ENCODE data around the gene SMARCA2. TPM values are rescaled to one million over a fixed set of nuclear protein-coding genes. Genes with fewer than 3 reads are reported as not detected.

SMARCA2 gene
- total RNA-seq, 1 donor: 84.0 TPM

DNA sequence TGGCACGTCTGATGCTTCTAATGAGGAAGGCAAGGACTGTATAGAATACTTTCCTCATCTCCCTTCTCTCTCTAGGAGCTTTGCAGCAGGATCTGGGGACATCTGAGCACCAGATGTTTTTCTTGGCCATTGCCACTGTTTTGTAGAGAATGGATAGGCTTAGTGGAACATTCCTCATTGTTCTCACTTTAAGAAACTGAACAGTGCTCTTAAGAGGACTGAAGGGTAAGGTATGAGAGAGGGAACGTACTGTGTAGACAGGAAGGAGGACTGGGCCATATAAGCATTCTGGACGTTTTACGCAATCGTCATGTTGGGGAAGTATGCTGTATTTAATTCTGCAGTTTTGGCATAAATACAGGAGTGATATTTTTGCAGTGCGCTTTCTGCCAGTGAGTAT is 70.6 kb downstream of the SMARCA2 start:
- peak; percentile 79 for DNase-seq (ENCODE audit: low read depth)

DNA sequence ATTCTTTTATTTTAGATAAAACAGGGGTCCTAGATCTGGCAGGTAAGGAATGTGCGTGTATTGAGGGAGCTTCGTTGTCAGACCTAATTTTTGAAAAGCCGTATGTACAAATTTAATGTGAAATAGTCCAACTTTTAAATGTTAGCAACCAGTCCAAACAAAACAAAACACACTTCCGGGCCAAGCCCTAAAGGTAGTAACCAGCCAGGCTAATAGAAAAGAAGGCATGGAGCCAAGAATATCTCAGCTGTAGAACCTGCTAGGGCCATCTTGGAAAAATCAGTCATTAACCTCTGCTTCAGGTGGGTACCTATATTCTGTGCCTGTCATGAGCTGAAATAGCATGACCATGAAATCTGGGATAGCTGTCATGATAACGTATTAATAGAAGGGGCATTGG is 71.0 kb downstream of the SMARCA2 start:
- no peak overlapping the region for H3K4me3 ChIP-seq (ENCODE audit: low read depth, low read length)
- DNase-seq (ENCODE audit: low read depth): no peak
- TF ChIP-seq, protein P1, sequence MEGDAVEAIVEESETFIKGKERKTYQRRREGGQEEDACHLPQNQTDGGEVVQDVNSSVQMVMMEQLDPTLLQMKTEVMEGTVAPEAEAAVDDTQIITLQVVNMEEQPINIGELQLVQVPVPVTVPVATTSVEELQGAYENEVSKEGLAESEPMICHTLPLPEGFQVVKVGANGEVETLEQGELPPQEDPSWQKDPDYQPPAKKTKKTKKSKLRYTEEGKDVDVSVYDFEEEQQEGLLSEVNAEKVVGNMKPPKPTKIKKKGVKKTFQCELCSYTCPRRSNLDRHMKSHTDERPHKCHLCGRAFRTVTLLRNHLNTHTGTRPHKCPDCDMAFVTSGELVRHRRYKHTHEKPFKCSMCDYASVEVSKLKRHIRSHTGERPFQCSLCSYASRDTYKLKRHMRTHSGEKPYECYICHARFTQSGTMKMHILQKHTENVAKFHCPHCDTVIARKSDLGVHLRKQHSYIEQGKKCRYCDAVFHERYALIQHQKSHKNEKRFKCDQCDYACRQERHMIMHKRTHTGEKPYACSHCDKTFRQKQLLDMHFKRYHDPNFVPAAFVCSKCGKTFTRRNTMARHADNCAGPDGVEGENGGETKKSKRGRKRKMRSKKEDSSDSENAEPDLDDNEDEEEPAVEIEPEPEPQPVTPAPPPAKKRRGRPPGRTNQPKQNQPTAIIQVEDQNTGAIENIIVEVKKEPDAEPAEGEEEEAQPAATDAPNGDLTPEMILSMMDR (IDR thresholded peaks at IDR 0.05; ENCODE audit: insufficient read depth, low read length): no peak

More for the DNA sequence above, 70.6 kb downstream of the SMARCA2 start:
- TF ChIP-seq, protein P1 (IDR thresholded peaks at IDR 0.05; ENCODE audit: insufficient read depth, low read length): no peak
- no peak overlapping the region for H3K4me3 ChIP-seq (ENCODE audit: low read depth, low read length)

DNA sequence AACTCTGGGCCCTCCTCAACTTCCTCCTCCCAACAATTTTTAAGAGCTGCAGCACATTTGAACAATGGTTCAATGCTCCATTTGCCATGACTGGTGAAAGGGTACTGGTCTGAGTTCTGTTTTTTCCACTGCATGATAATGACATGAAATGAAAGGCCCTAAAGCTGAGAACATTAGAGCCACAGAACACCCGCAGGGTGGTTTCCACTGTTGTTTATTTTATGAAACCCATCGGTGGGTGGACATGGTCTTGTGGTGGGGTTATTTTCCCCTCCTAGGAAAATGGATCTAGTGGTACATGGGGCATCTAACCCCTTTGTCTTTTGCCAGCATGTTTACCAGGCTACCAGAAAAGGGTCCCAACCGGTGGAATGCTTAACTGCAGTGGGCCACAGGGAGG is 71.8 kb downstream of the SMARCA2 start:
- TF ChIP-seq, protein P1 (IDR thresholded peaks at IDR 0.05; ENCODE audit: insufficient read depth, low read length): no peak
- no peak overlapping the region for H3K4me3 ChIP-seq (ENCODE audit: low read depth, low read length)
- DNase-seq (ENCODE audit: low read depth): no peak

DNA sequence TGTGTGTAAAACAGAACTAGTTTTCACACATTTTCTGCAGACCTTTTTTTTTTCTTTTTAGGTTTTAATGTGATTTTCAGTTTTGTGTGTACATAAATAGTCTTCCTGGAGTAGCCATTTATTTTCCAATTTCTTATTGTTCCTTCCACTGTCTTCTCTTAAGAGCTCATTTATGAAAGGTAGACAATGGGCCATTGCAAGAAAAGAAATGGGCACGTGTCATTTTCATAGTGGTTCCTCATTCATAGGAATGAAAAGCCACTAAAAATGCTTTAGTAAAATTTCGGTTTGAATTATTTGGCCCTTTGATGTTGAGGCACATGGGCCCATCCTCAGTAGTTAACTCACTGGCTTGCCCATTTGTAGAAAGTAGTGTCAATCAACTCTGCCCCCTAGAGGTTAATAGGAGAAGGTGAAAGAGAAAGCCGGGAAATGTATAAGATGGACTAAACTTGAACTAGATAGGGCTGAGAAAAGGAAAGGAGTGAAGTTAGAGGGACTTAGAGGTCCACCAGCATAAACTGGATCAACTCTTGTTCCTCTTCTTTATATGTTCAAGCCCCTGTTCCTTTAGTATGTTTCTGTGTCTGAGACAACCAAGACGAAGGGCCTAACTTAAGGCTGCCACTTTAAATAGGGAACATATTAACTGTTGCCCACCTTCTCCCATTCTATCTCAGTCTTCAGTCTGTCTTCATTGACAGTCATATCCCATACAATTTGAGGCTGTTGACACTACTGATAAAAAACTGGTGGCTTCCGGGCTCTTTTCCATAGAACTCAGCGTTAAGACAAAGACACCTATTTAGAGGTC is 72.6 kb downstream of the SMARCA2 start:
- DNase-seq (ENCODE audit: low read depth): peak; percentile 59
- TF ChIP-seq, protein P1 (IDR thresholded peaks at IDR 0.05; ENCODE audit: insufficient read depth, low read length): peak; percentile 72
- H3K4me3 ChIP-seq (ENCODE audit: low read depth, low read length): no peak overlapping the region

DNA sequence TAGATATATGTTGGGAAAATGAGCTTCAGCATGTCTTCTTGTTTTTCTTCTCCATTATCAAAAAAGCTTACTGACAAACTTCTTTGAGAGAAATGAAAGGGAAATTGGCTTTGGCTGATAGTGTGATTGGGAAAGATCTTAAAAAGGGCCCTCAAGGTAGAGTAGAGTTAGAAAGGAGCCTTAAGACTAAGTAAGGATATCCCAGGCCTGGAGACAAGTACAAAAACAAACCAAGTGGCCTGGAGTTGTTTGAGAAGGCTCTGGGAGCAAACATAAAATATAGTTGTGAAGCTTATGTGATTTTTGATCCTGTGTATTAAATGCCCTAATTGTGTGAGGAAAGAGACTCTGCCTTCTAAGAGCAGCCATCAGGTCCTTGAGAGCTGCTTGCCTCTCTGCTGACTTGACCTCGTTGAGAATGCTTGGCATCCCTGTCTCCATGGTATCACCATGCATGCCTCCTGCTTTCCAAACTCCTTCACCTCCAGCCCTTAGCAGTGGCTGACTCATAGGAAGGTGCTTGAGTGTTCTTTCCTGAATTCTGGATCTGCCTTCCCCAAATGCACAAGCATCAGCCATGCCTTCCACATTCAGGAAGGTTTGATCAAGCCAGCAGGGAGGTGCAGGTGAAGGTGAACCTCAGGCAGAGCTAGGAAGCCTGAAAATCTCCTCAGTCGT is 78.9 kb downstream of the SMARCA2 start:
- no peak overlapping the region for H3K4me3 ChIP-seq (ENCODE audit: low read depth, low read length)
- peak; percentile 70 for DNase-seq (ENCODE audit: low read depth)
- TF ChIP-seq, protein P1 (IDR thresholded peaks at IDR 0.05; ENCODE audit: insufficient read depth, low read length): no peak

DNA sequence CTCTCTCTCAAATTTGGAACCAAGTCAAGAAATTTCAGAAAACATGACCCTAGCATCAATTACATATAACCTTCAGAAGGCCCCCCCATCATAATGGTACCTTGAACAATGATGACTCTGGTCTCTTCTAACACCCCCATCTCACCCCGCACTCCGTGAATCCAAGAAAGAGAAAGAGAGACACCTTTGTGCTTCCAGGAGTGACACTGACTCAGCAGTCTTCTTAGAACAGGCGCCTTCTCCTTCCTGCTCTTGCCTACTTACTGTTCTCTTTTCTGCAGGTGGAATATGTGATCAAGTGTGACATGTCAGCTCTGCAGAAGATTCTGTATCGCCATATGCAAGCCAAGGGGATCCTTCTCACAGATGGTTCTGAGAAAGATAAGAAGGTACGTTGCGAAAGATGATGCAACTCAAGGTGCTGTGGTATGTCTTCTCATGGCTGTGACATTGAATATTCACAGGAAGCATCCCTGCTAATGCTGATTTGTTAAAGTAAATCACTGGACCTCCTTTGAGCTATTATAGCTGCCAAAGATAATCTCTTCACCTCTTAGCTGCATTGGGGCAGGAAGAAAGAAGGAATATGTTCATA is 81.3 kb downstream of the SMARCA2 start:
- TF ChIP-seq, protein P1 (IDR thresholded peaks at IDR 0.05; ENCODE audit: insufficient read depth, low read length): no peak
- no peak for DNase-seq (ENCODE audit: low read depth)
- H3K4me3 ChIP-seq (ENCODE audit: low read depth, low read length): no peak overlapping the region
